Measurements from ENCODE around the gene OR2AP1. TPM values are rescaled to one million over a fixed set of nuclear protein-coding genes. Genes with fewer than 3 reads are reported as not detected.

Gene OR2AP1
- total RNA-seq, 1 experiment from 2014 or later, result not detected

DNA sequence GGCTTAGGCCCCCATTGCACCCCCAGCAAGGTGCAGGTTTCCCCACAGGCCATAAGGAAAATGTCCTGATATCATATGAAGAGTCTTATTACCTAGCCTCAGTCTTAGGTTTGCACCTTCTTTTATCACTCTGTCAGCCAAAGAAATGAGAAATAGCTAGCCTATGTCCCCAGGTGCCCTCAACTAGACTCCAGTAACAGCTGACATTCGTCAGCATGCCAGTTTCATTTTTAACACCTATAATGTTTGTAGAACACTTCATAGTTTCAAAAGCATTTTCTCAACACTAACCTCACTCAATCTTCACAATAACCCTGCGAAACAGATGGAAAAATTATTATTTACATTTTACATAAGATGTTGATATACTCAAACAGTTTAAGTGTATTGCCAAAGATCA lies 40.4 kb downstream of the OR2AP1 start:
- Histone ChIP-seq H3K79me2 (ENCODE audit: insufficient read depth, low read length) (no peaks in the 10 kb centered on the region), H3K9ac (ENCODE audit: extremely low read depth, insufficient read length, low read length) (no peak overlapping the region), H4K8ac (replicated peaks; ENCODE audit: insufficient read length, low read depth, low read length) (no peak overlapping the region), H3K27me3 (ENCODE audit: insufficient read depth, low read length) (no peaks in the 10 kb centered on the region), H3K4me1 (ENCODE audit: insufficient read depth, low read length) (no peaks in the 10 kb centered on the region), H2AFZ (ENCODE audit: low read length) (no peak overlapping the region), H3K18ac (ENCODE audit: insufficient read length, low read depth, low read length) (no peak overlapping the region), H3K4ac (ENCODE audit: low read depth, low read length) (no peak overlapping the region), H4K20me1 (ENCODE audit: control insufficient read depth, insufficient read depth, insufficient read length) (no peaks in the 10 kb centered on the region), H2BK12ac (ENCODE audit: insufficient read length, low read depth, low read length) (no peak overlapping the region), H3K79me1 (ENCODE audit: insufficient read depth, low read depth, low read length, poor library complexity, severe bottlenecking) (no peaks in the 10 kb centered on the region), H3T11ph (ENCODE audit: low read length) (no peak overlapping the region), H4K91ac (ENCODE audit: insufficient read length, low read depth, low read length) (no peak overlapping the region), H2AK5ac (ENCODE audit: insufficient read length, low read length) (no peak overlapping the region), H2BK15ac (ENCODE audit: low read depth, low read length) (no peak overlapping the region), H3K4me2 (ENCODE audit: insufficient read depth, insufficient read length, low read length) (no peak overlapping the region), H2BK20ac (ENCODE audit: low read depth, low read length, poor library complexity, severe bottlenecking) (no peak overlapping the region), H3K56ac (ENCODE audit: insufficient read length, low read depth, low read length) (no peak overlapping the region), H4K5ac (ENCODE audit: insufficient read length, low read depth, low read length) (no peak overlapping the region), H3K14ac (ENCODE audit: insufficient read depth, low read length) (no peak overlapping the region), H3K23me2 (ENCODE audit: insufficient read length, low read depth, low read length, poor library complexity, severe bottlenecking) (no peaks in the 10 kb centered on the region), H3K27ac (ENCODE audit: insufficient read length, low read depth, low read length) (no peak overlapping the region), H2BK120ac (ENCODE audit: low read depth, low read length, poor library complexity, severe bottlenecking) (no peak overlapping the region), H3K9me3 (ENCODE audit: control insufficient read depth, low read depth, low read length) (peaks cover 21% of the 10 kb centered on the region), H2BK5ac (ENCODE audit: insufficient read length, low read length) (no peak overlapping the region), H3K23ac (ENCODE audit: insufficient read length, low read depth, low read length) (no peak overlapping the region)
- H3K9me3 Mint-ChIP-seq, result peaks cover 31% of the 10 kb centered on the region in 2 experiments
- H3K27ac Mint-ChIP-seq, result no peak overlapping the region
- no CpG with 5 or more reads among the region's 2 CpGs for WGBS (ENCODE audit: extremely low coverage, insufficient read length, low lambda C conversion rate)
- H3K4me3 Mint-ChIP-seq, result no peak overlapping the region
- DNase-seq, result no peak
- no peaks in the 10 kb centered on the region; the same call in 1 of the 2 replicates for H3K27me3 Mint-ChIP-seq (ENCODE audit: low read depth)
- H3K4me1 Mint-ChIP-seq, result no peaks in the 10 kb centered on the region; a peak in 1 of 4 replicates
- TF ChIP-seq CTCF (conservative IDR thresholded peaks at IDR 0.05), result no peak
- peaks cover 15 to 27% (median 16%) of the 10 kb centered on the region in 3 experiments for H3K36me3 Mint-ChIP-seq (ENCODE audit: insufficient read depth in 1 of 3, low read depth in 3 of 3)
